ENCODE results near the gene GRIN2A.

GRIN2A gene

DNA sequence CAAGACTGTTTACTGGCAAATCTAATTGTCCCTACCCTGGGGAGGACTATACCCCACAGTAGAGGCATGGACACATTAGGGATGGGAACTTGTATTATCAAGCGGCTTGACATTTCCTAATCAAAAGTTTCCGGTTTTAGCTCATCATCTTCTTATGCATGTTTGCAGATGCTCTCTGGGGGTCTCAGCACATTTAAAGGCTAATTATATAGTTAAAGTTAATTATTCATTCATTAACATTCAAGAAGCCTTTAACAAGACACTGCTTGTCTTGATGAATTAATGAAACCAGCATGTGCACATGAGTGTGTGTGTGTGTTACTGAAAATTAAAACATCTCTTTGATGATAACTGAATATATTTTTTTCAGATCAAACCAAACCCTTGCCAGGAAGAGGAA lies 377.1 kb downstream of the GRIN2A start:
- no peak for DNase-seq

DNA sequence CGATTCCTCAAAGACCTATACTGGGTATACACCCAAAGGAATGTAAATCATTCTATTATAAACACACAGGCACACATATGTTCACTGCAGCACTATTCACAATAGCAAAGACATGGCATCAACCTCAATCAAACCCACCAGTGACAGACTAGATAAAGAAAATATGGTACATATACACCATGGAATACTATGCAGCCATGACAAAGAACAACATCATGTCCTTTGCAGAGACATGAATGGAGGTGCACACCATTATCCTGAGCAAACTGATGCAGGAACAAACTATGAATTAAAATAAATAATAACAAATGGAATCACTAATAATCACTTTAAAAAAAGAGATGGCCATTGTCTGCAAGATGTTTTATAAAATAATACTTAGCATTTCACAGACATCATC lies 380.1 kb downstream of the GRIN2A start:
- DNase-seq = no peak

DNA sequence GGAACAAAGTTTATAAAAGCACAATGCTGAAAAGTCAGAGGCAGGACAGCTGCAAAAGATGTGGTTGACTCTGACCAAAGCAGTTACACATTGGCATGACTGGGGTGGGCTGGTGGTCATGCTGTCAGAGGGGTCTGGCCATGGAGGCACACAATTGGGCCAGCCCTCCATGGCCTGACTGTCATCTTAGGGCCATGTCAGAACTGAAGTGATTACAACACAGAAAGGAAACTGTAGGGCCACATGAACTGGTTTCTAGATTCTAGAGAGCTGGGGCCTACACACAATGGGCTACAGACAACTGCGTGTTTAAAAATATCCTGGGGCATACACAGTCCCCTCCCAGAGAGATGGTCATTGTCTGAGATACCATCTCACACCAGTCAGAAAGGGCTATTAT lies 380.6 kb downstream of the GRIN2A start:
- DNase-seq = no peak

DNA sequence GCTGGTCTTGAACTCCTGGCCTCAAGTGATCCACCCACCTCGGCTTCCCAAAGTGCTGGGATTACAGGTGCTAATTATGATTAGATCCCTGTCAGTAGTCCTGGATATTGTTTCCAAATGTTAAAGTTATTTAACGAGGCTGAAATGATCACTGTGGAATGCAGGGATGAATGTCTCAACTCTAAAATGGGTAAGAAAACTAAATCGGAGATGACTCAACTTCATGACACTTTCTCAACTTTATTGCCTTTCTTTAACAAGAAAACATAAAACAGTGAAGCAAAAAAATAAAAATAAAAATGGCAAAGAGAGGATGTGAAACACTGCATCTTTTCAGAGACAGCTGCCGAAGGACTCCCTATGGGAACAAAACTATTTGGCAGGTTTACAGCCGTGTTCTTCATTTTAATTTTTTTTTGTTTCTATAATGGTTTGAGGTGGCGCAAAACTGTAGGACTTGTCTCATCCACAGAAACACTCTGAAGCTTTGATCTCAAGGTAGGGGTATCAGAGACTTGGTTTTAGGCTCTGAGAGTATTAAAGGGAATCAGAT lies 382.0 kb downstream of the GRIN2A start:
- no peak for DNase-seq

DNA sequence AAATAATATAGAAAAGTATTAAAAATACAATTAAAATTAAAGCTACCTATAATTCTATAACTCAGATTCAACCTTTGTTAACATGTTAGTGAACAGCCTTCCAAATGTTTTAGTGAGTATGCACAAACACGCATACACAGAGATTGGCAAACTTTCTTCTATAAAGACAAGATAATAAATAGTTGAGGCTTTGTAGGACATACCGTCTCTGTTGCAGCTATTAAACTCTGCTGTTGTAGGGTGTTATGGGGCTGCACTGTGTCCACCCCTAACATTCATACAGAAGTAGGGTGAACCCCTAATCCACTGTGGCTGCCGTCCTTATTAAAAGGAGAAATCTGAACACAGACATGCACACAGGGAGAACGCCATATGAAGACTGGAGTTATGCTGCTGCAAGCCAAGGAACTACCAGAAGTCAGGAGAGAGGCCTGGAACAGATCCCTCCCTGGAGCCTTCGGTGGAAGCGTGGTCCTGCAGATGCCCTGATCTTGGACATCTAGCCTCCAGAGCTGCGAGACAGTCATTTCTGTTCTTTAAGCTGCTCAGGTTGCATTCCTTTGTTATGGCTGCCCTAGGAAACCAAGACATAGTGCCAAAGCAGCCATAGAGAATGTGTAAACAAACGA lies 383.2 kb downstream of the GRIN2A start:
- no peak for DNase-seq

DNA sequence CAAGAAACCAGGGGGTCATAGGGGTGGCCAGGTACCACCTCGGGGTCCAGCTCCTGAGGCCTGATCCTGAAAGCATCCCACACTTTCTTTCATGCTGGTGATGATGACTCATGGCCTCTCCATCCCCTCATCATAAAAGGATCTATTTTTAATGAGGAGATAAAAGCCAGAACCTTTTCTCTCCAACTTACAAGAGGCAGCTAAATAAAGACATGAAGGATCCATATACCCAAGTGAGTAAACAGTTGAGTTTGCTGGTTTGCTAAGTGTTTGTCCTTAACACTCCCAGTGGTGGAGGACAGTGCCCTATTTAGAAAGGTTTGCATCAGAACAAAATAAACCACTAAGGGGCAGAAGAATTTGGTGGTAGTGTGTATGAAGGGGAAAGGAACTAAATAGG lies 383.8 kb downstream of the GRIN2A start:
- peak in 1 of 3 experiments; percentile 31 for DNase-seq

DNA sequence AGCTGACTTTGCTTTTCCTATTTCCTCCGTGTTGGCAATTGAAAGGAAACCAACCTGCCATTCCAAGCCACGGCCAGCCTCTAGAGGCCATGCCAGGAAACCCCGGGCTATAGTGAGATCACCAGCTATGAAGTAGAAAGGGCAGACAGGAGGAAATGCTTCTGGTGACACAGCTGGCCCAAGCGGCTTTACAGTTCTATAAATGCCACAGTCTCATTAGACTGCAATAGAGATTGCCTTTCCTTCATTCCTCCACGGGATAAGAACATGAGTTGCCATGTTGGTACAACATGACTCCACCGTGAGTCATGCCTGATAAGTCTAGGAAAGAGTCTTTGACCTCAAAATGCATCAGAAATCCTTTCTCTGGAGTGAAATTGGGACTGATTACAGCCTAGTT lies 384.9 kb downstream of the GRIN2A start:
- DNase-seq = no peak

DNA sequence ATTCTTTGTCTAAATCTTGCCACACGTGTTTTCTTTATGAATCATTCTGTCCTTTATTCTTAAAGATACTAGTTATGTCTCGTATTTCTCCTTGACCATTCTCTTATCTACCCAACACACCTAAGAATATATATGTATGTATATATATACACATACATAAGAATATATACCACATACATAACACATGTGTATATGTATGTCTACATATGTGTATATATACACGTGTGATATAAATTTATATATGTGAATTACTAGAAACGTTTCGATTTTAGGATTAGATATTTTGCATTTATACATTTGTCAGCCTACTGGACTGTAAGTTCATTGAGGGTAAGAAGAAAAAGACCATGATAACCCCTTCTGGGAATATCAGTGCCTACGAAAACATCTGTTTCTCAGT lies 388.6 kb downstream of the GRIN2A start:
- DNase-seq = no peak

DNA sequence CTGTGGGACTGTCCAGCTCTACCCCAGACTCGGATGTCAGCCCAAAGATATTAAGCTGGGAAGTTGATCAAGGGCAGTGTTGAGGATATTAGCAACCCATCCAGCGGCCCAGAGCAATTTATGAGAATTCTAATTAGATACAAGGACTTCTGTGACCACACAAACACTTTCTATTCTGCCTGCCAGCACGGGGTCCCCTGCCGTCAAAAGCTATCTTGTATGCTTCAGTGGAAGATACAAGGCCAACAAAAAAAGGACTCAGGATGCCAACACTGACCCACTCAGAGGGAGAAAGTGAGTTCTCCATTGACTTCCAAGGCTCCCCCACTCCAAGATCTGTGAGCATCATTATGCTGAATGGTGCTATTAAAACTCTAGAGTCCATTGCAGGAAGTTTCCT lies 390.7 kb downstream of the GRIN2A start:
- DNase-seq = no peak

DNA sequence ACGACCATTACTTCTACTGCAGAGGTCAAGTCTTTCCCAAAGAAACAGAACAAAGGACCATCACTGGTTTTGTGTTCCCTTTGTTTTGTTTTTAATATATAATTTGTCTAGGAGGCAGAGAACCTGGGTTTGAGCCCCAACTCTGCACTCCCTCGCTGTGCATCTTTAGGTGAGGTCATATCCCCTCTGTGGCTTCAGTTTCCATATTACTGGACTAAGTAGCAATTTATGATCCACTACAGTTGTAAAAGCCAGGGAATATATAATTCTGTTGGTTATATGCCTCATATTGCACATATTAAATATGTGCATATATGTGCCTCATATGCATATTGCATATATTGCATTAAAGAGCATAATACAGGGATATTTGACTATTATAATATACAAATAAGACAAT lies 392.0 kb downstream of the GRIN2A start:
- DNase-seq = no peak

DNA sequence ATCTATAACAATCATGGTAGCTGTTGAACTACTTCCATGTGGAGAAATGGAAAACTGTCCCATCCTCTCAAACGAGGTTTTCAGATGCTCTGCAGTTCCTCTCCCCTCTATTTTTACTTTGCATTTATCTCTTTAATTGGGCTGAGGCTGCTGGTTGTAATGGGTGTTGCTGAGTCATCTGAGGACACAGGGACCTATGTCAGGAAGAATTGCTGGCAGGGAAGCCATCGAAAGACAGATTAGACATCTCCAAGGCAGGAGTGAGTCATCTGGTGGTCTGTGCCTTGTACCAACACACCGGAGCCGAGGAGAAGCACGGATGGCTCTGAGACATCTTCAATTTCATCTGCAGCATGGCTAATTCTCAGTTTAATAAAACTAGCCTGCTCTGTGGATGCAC lies 394.5 kb downstream of the GRIN2A start:
- DNase-seq = no peak

DNA sequence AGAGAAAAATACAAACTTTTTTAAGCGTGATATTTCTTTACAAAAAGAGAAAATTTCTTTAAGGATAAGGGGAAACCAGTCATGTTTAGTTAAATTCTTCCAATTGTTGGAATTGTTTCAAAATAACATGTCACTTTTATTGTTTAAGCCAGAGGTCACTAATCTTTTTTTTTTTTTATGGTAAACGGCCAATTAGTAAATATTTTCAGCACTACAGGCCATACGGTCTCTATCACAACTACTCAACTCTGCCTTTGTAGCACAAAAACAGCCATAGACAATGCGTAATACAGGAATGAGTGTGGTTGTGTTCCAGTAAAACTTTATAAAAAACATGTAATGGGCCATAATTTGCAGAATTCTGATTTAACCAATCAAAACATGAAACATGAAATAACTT lies 401.4 kb downstream of the GRIN2A start:
- no peak for DNase-seq

DNA sequence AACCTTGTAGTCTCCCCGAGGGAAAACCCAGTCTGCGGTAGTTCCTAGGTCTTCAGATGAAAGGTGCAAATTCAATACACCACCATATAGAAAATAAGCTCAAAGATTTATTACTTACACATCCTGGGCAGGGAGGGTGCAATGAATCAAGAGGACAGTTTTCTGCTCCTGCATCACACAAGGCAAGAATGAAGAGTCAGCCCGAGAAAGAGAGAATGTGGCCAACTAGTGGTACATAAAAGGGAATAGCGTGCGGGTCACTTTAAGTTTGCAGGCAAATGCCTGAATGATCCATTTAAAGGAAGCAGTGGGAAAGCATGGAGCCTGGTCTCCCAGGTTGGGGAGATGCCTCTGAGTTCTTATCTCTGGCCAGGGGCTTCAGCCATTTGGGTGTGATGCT lies 403.4 kb downstream of the GRIN2A start:
- DNase-seq = no peak

DNA sequence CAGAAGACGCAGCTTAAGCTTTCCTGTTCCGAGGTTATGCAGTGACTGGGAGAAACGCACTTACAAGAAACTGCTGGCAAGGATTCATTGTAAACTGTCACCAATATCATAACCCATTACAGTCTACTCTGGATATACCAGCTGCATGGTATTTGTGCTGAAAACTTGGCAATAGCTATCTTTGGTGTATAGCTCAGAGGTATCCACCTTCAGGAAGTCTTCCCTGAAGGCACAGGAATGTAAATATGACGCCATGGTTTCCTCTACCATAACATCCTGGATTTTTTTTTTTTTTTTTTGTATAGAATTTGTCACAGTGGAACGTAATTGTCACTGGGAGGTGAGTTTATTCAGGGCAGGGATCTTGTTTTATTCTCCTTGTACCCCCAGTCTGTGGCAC lies 406.2 kb downstream of the GRIN2A start:
- no peak for DNase-seq

DNA sequence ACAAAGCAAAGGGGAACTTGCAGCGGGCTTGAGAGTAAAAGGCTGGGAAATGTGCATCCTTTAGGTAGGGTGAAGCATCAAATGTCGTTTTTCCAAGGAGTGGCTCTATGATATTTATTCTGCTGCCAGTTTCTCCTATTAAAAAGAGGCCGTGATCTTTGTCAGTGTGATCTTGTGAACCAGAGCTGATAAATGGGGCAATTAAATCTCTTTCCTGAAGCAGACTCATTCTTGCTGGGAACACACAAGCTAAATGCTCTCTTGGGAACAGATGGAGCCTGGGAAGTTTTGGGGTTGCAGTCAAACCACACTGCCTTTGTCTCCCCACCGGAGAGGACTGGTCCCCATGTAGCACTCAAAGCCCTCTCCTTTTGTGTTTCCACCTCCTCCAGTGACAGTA lies 408.9 kb downstream of the GRIN2A start:
- peak in 1 of 3 experiments; percentile 54 for DNase-seq

DNA sequence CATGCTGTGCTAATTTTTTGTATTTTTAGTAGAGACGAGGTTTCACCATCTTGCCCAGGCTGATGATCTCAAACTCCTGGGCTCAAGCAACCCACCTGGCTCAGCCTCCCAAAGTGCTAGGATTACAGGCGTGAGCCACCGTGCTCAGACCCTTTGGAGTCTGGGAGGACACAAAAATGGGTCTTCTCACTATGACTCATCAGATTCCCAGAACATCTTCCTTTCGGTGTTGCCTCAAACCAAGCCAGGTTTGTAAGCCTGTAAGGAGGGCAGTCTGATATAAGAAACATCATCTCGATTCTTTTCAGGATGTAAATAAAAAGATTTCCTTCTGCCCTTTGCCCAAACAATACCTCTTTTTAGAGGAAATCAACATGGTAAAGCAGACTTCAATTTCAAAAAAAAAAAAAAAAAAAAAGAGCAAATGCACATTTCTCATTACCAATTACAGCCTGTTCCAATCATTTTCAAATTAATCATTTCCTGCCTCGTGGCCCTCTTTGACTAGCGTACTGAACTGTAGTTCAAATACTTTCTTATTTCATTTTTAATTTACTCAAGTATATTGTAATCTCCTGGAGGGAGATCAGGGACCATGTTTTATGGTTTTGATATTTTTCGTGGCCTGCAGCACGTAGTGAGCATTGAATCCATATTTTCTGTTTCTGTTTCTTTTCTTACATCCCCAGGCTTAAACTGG lies 409.6 kb downstream of the GRIN2A start:
- no peak for DNase-seq

DNA sequence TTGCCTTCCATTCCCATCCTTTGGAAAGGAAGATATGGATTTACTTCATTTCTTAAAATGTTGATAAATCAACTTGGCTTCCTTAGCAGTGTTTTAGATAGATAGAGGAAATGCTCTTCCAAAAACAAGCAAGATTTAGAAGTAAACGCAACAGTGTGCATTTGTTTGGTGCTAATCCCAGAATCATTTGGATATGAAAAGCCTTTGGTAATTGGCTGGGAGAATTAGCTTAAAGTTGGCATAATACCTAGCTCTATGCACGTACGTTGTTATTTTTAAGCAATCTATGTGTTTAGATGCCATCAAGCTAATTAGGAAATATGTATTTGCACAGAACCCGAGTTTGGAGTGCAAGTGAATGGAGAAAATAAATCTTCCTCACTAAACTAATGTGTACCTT lies 415.3 kb downstream of the GRIN2A start:
- DNase-seq = no peak

DNA sequence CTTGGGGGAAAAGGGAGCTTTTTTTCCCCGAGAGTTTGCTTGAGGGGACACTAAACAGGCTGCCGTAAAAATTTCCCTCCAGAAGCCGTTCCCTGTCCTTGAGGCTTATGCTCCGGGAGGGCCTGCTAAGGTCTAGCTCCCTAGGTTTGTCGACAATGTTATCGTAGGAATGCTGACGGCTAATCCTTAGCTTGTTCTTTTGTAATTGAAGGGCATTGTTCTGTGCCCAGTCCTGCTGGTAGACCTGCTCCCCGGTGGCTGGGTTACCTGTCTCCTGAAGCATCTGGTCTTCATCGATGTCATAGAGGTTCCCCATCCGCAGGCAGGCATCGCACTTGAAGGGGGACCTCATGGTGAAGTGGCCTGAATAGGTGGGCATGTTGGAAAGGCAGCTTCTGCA lies 418.7 kb downstream of the GRIN2A start:
- no peak for DNase-seq

DNA sequence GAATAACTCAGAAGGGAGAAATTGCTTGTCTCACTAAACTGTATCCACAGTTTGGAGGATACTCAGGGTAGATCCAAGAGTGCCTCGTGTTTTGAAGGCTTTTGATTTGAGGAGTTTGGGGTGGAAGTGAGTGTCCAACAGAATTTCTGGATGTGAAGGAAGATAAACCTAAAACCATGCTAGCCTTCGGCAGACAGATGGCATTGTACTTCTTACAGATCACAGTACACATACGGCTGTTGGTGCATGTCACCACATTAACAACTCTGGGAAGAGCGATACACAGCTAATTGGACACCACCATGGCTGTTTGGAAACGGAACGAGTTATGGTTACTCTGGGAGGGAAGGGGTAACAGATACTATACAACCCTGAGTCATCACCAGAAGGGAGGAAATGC lies 420.4 kb downstream of the GRIN2A start:
- DNase-seq = no peak

DNA sequence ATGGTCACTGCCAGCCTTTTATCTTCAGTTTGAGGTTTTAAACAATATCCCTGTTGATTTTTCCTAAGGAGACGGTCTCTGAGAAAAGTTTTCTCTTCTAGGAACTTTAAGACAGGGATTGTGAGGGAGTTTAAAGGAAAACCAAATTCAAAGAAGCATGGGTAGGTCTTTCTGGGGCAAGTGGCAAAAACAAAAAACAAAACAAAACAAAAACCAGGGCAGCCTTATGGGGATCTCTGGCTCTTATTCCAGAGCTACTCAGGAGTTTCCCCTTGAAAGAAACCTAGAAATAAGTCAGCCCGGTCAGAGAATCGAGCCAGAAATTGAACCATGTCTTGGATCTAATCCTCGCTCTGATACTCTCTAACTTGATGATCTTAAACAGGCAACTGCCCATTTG lies 424.5 kb downstream of the GRIN2A start:
- DNase-seq = no peak

DNA sequence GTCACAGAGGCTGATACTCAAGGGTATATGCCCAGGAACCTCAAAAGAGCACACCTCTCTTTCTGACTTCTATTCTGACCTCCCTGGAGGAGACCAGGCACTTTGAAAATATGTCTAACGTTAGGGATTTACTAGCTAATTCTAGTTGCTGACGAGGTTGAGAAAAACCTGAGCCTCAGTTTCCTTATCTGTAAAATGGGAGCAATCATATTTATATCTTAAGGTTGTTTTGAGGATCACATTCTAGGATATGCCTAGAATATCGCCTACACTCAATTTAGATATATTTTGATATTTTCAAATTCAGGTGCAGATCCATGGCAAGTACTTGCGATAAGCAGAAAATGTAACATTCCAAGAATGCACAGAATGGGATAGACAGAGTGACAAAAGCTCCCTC lies 425.8 kb downstream of the GRIN2A start:
- DNase-seq = no peak

DNA sequence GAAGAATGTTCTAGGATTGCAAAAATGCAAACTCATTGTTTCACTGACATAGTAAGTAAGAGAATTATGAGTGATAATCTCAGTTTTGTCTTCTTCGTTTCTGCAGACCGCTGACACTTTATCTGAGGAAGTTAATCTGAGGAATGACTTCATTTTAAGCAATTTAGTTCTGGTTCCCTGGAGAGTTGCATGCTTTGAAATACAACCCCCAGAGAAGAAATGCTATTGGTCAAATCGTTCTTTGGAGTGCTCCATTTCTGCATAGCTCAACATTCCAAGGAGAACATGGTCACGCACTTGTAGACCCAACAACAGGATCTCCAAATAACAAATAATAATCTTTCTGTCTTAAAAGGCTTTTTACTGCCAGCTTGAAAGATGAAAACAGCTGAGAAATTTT lies 427.1 kb downstream of the GRIN2A start:
- no peak for DNase-seq

DNA sequence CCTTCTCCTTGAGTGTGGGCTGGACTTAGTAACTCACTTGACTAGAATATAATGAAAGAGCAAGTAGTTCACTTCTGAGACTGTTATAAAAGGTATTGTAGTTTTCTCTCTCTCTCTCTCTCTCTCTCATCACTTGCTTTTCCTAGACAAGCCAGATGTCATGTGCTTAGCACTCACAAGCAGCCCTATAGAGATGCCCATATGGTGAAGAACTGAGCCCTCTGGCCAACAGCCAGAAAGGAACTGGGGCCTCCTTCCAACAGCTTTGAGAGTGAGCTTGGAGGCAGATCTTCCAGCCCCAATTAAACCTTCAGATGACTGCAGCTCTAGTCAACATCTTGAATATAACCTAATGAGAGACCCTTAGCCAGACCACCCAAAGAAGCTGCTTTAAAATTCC lies 440.5 kb downstream of the GRIN2A start:
- DNase-seq = no peak

DNA sequence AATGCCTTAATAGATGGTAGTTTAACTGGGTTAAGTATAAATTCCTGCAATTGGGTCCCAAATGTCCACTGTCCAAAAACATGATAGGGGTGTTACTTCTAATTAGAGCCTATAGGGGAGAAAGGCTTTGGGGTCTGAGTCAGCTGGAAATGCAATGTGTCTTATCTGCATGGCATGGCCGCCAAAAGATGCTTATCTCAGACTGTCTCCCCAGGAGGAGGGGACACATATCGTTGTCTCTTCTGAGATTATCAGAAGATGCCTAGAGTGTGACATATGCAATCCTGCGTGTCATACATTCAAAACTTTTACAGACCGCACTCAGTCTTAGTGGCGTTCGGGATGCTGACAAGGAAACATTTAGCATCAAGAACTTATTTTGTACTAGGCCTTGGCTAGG lies 442.9 kb downstream of the GRIN2A start:
- DNase-seq = no peak

DNA sequence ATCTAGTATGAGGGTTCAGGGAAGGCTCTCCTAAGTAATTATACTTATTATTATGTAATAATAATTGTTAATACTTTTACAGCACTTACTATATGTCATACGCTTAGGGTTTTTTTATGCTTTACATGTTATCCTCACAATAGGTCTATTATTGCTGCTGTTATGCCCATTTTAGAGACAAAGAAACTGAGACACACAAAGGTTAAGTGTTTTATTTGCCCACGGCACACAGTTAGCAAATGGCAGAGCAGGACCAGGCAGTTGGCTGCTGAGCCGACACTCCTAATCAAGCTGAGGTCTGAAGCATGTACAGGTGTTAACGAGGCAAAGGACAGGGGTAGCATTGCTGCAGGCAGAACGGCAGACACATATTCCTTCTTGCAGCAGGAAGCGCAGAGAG lies 443.5 kb downstream of the GRIN2A start:
- DNase-seq = no peak
